GM12878 (cell line): ENCODE measurements around the gene STARD10. TPM values are rescaled to one million over a fixed set of nuclear protein-coding genes. Genes with fewer than 3 reads are reported as not detected.

Source experiments
- BACH1 ChIP-seq: fragments of 450-650 bp; IDR thresholded peaks from 2 replicates; pipeline ENCODE4 v1.6.1; 2017; ENCODE audit warnings: mild to moderate bottlenecking, borderline replicate concordance
- CHD2 ChIP-seq: IDR thresholded peaks from 2 replicates; pipeline ENCODE4 v1.6.1; 2011; ENCODE audit warnings: low read depth, low read length, improper control_type of control experiment, borderline replicate concordance
- DPF2 ChIP-seq: fragments of 450-650 bp; IDR thresholded peaks from 2 replicates; pipeline ENCODE4 v1.6.1; 2017; ENCODE audit warnings: mild to moderate bottlenecking
- FOXK2 ChIP-seq: fragments of 450-650 bp; IDR thresholded peaks from 2 replicates; pipeline ENCODE4 v1.6.1; 2017; ENCODE audit warnings: mild to moderate bottlenecking, moderate library complexity
- HDGF ChIP-seq: fragments of 450-650 bp; IDR thresholded peaks from 2 replicates; pipeline ENCODE4 v1.6.1; 2016; ENCODE audit warnings: antibody characterized with exemption
- IKZF2 ChIP-seq, 2 experiments: fragments of 450-650 bp; IDR thresholded peaks; 2 replicates each; pipeline ENCODE4 v1.6.1; 2017; ENCODE audit warnings: mild to moderate bottlenecking in 2 of 2, moderate library complexity in 2 of 2
- JUND ChIP-seq: IDR thresholded peaks from 2 replicates; pipeline ENCODE4 v1.6.1; 2012; ENCODE audit warnings: low read depth, mild to moderate bottlenecking, low read length, improper control_type of control experiment, moderate library complexity
- MEF2B ChIP-seq: fragments of 450-650 bp; IDR thresholded peaks from 2 replicates; pipeline ENCODE4 v1.6.1; 2018; ENCODE audit warnings: mild to moderate bottlenecking, moderate library complexity; ENCODE audit not compliant: partially characterized antibody, poor library complexity, severe bottlenecking
- MXI1 ChIP-seq: fragments of 150-350 bp; IDR thresholded peaks from 2 replicates; pipeline ENCODE4 v1.6.1; 2011; ENCODE audit warnings: low read depth, mild to moderate bottlenecking, inconsistent platforms, low read length, improper control_type of control experiment
- NBN ChIP-seq: fragments of 450-650 bp; IDR thresholded peaks from 2 replicates; pipeline ENCODE4 v1.6.1; 2016
- NR2F1 ChIP-seq: fragments of 450-650 bp; conservative IDR thresholded peaks from 2 replicates; pipeline ENCODE4 v1.6.1; 2017; ENCODE audit warnings: mild to moderate bottlenecking
- POLR2A ChIP-seq: IDR thresholded peaks from 2 replicates; pipeline ENCODE4 v1.6.1; 2011; ENCODE audit warnings: low read depth, mild to moderate bottlenecking, low read length
- RCOR1 ChIP-seq: conservative IDR thresholded peaks from 2 replicates; pipeline ENCODE4 v1.6.1; 2012; ENCODE audit warnings: low read depth, low read length, improper control_type of control experiment
- SIX5 ChIP-seq: IDR thresholded peaks from 2 replicates; pipeline ENCODE4 v1.6.1; 2011; ENCODE audit warnings: mild to moderate bottlenecking, low read depth, low read length, moderate library complexity; ENCODE audit not compliant: severe bottlenecking
- SMARCA5 ChIP-seq: fragments of 450-650 bp; IDR thresholded peaks from 2 replicates; pipeline ENCODE4 v1.6.1; 2017; ENCODE audit warnings: mild to moderate bottlenecking
- SMC3 ChIP-seq: IDR thresholded peaks from 2 replicates; pipeline ENCODE4 v1.6.1; 2011; ENCODE audit warnings: low read length, improper control_type of control experiment, borderline replicate concordance
- SPI1 ChIP-seq: IDR thresholded peaks from 2 replicates; pipeline ENCODE4 v1.6.1; 2011; ENCODE audit warnings: low read depth, mild to moderate bottlenecking, low read length, moderate library complexity, borderline replicate concordance; ENCODE audit not compliant: insufficient read depth
- YBX1 ChIP-seq: fragments of 450-650 bp; IDR thresholded peaks from 2 replicates; pipeline ENCODE4 v1.6.1; 2016; ENCODE audit warnings: antibody characterized with exemption
- polyA plus RNA-seq, 11 experiments: library from polyadenylated mRNA; depleted of rRNA in 4 of 11; unstranded in 6 of 11; stranded (reverse) in 5 of 11; fragments of >200 nt; fragmentation: Nextera tagmentation in 4 of 11; fragmentation: Illumina TruSeq in 1 of 11; extraction: Ambion mirVana in 4 of 11; extraction: Trizol in 1 of 11; gene quantifications; 1 replicate in 1 of 11; 2 replicates in 10 of 11; pipeline versions ENCODE4 v1.2.1 to v1.2.3, GENCODE V29; 2011 to 2016; ENCODE audit warnings: inconsistent platforms in 2 of 11, missing spikeins in 2 of 11, low read depth in 1 of 11
- total RNA-seq, 4 experiments: library from RNA; depleted of rRNA in 3 of 4; stranded (reverse); fragments of >200 nt in 3 of 4; fragmentation: Illumina TruSeq in 1 of 4; extraction: Trizol in 1 of 4; gene quantifications; 2 replicates each; pipeline versions ENCODE4 v1.2.1 to v1.2.3, GENCODE V29; 2013 to 2021
- TF ChIP-seq, protein P1 (sequence below): IDR thresholded peaks from 2 replicates; pipeline ENCODE4 v1.6.1; 2011; ENCODE audit warnings: low read depth, low read length, improper control_type of control experiment, borderline replicate concordance
- TF ChIP-seq, protein P2 (sequence below): IDR thresholded peaks from 2 replicates; pipeline ENCODE4 v1.6.1; 2011; ENCODE audit warnings: low read depth, mild to moderate bottlenecking, low read length, moderate library complexity, borderline replicate concordance; ENCODE audit errors: extremely low read depth
- TF ChIP-seq, protein P3 (sequence below): fragments of 450-650 bp; conservative IDR thresholded peaks from 2 replicates; pipeline ENCODE4 v1.6.1; 2017; ENCODE audit warnings: mild to moderate bottlenecking, moderate library complexity
- TF ChIP-seq, protein P4 (sequence below), 3 experiments: IDR thresholded peaks in 2 of 3; conservative IDR thresholded peaks in 1 of 3; 2 replicates each; pipeline ENCODE4 v1.5.1; 2011; ENCODE audit warnings: low read depth in 3 of 3, low read length in 3 of 3, mild to moderate bottlenecking in 3 of 3, control low read depth in 2 of 3, moderate library complexity in 2 of 3, inconsistent platforms in 1 of 3, mixed read lengths in 1 of 3; ENCODE audit not compliant: control insufficient read depth in 2 of 3, insufficient read depth in 1 of 3; ENCODE audit errors: extremely low read depth in 1 of 3

STARD10 gene
- total and polyA plus RNA-seq, 10 of the 15 experiments (the other 5 are each of a cell fraction or from before 2014, with no cell fraction given): 0.15 to 43.2 (median 23.1) TPM

DNA sequence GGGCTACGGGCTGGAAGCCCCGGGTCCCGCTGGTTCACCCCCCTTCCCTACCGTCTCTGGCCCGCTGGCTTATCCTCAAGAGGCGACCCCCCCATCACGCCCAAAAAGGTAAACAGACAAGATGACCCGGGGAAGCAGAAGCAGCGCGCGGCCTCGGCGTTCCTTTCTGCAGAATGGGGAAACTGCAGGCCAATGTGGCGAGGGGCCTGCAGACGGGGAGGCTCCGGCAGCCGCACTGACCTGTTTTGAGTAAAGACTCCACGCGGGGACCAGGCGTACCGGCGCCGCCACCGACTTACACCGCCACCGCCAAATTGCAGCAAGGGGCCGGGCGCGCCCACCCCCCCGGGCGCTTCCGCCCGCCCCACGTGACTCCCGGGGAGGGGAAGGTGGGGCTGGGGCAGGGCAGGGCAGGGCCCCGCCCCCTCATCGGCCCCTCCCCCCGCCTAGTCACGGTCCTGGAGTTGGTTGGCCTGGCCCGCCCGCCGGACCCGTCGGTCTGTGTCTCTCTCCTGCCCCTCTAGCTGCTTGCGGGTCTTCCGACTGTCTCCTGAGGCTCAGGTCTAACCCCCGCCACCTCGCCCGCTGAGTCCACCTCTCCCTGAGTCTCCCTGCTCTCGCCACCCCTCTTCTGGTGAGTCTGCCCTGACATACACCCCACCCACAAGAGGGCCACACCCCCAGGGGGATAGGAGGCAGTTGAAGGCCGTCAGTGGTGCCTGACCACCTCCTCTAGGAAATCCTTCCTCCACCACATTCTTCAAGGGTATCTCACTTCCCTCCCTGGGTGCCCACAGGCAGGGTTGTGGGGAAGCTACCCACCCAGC lies 41.5 kb downstream of the STARD10 start, which contains the start of gene ARAP1 (continued):
- TF ChIP-seq SIX5 (no peak), MEF2B (peak; percentile 59), RCOR1 (no peak), NBN (no peak), NR2F1 (no peak; the same call in none of the 2 replicates), SMARCA5 (peak; percentile 88), SMC3 (peak; percentile 12; the same call in 1 of the 2 replicates), MXI1 (peak; percentile 46; the same call in 1 of the 2 replicates), SPI1 (peak; percentile 31; the same call in 1 of the 2 replicates), YBX1 (no peak), HDGF (peak; percentile 95), CHD2 (0 out of 2 replicates have a peak, but pooled peaks have one; percentile 12), IKZF2 (IDR thresholded peaks at IDR 0.05) (peak in 1 of 2 experiments; percentile 28; a peak in 1 of 4 replicates), BACH1 (0 out of 2 replicates have a peak, but pooled peaks have one; percentile 9), POLR2A (peak; percentile 74; the same call in 1 of the 2 replicates), FOXK2 (peak; percentile 62; the same call in 1 of the 2 replicates), JUND (peak; percentile 22; the same call in 1 of the 2 replicates), DPF2 (0 out of 2 replicates have a peak, but pooled peaks have one; percentile 36)
- TF ChIP-seq, protein P1, sequence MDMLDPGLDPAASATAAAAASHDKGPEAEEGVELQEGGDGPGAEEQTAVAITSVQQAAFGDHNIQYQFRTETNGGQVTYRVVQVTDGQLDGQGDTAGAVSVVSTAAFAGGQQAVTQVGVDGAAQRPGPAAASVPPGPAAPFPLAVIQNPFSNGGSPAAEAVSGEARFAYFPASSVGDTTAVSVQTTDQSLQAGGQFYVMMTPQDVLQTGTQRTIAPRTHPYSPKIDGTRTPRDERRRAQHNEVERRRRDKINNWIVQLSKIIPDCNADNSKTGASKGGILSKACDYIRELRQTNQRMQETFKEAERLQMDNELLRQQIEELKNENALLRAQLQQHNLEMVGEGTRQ: peak; percentile 72
- TF ChIP-seq, protein P2, sequence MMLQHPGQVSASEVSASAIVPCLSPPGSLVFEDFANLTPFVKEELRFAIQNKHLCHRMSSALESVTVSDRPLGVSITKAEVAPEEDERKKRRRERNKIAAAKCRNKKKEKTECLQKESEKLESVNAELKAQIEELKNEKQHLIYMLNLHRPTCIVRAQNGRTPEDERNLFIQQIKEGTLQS: peak; percentile 61; the same call in 1 of the 2 replicates
- TF ChIP-seq, protein P3, sequence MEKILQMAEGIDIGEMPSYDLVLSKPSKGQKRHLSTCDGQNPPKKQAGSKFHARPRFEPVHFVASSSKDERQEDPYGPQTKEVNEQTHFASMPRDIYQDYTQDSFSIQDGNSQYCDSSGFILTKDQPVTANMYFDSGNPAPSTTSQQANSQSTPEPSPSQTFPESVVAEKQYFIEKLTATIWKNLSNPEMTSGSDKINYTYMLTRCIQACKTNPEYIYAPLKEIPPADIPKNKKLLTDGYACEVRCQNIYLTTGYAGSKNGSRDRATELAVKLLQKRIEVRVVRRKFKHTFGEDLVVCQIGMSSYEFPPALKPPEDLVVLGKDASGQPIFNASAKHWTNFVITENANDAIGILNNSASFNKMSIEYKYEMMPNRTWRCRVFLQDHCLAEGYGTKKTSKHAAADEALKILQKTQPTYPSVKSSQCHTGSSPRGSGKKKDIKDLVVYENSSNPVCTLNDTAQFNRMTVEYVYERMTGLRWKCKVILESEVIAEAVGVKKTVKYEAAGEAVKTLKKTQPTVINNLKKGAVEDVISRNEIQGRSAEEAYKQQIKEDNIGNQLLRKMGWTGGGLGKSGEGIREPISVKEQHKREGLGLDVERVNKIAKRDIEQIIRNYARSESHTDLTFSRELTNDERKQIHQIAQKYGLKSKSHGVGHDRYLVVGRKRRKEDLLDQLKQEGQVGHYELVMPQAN: peak; percentile 86
- TF ChIP-seq, protein P4, sequence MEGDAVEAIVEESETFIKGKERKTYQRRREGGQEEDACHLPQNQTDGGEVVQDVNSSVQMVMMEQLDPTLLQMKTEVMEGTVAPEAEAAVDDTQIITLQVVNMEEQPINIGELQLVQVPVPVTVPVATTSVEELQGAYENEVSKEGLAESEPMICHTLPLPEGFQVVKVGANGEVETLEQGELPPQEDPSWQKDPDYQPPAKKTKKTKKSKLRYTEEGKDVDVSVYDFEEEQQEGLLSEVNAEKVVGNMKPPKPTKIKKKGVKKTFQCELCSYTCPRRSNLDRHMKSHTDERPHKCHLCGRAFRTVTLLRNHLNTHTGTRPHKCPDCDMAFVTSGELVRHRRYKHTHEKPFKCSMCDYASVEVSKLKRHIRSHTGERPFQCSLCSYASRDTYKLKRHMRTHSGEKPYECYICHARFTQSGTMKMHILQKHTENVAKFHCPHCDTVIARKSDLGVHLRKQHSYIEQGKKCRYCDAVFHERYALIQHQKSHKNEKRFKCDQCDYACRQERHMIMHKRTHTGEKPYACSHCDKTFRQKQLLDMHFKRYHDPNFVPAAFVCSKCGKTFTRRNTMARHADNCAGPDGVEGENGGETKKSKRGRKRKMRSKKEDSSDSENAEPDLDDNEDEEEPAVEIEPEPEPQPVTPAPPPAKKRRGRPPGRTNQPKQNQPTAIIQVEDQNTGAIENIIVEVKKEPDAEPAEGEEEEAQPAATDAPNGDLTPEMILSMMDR (IDR thresholded peaks at IDR 0.05 in 2 of 3, conservative IDR thresholded peaks at IDR 0.05 in 1 of 3; ENCODE audit: control insufficient read depth in 2 of 3, extremely low read depth in 1 of 3, insufficient read depth in 1 of 3, low read depth in 3 of 3, low read length in 3 of 3): 0 out of 6 replicates have a peak, but pooled peaks of 1 of the 3 experiments have one; percentile 5
